Thymus (tissue), 11 donors: Measurements from ENCODE around the gene RPRD2. TPM values are rescaled to one million over a fixed set of nuclear protein-coding genes. Genes with fewer than 3 reads are reported as not detected.

Experiments
- DNase-seq, 9 donors: peaks; one replicate each; pipeline ENCODE4 v3.0.0-alpha.2; 2013; ENCODE audit warnings: low spot score in 9 of 9, low read depth in 6 of 9, missing footprints in 1 of 9
- H3K27ac ChIP-seq, 2 donors: one replicate each; pipeline ENCODE4 v1.5.1; 2013; ENCODE audit warnings: control low read depth in 1 of 2, low read depth in 1 of 2, low read length in 1 of 2, mild to moderate bottlenecking in 1 of 2, moderate library complexity in 1 of 2
- H3K27me3 ChIP-seq, 2 donors: one replicate each; pipeline ENCODE4 v1.5.1; 2013; ENCODE audit warnings: low read length in 1 of 2; ENCODE audit not compliant: control insufficient read depth in 2 of 2, insufficient read depth in 1 of 2
- H3K36me3 ChIP-seq, 2 donors: one replicate each; pipeline ENCODE4 v1.5.1; 2013; ENCODE audit warnings: low read length in 1 of 2, mild to moderate bottlenecking in 1 of 2, moderate library complexity in 1 of 2; ENCODE audit not compliant: control insufficient read depth in 2 of 2, insufficient read depth in 2 of 2
- H3K4me1 ChIP-seq, 2 donors: one replicate each; pipeline ENCODE4 v1.5.1; 2013; ENCODE audit warnings: low read length in 2 of 2; ENCODE audit not compliant: control insufficient read depth in 2 of 2, insufficient read depth in 2 of 2
- H3K4me3 ChIP-seq, 2 donors: one replicate each; pipeline ENCODE4 v1.5.1; 2013; ENCODE audit warnings: low read length in 2 of 2, control low read depth in 1 of 2, mild to moderate bottlenecking in 1 of 2
- H3K9me3 ChIP-seq, 2 donors: one replicate each; pipeline ENCODE4 v1.5.1; 2013; ENCODE audit warnings: low read length in 1 of 2, mild to moderate bottlenecking in 1 of 2; ENCODE audit not compliant: control insufficient read depth in 2 of 2, insufficient read depth in 1 of 2
- WGBS: extraction: QIAGEN DNeasy Blood & Tissue Kit; methylation state at CpG from one replicate; pipeline ENCODE4 v1.1.7; 2013; 5-methylcytosine and 5-hydroxymethylcytosine counted together
- polyA plus RNA-seq: library from polyadenylated mRNA; stranded (reverse); fragments of 200-250 nt; gene quantifications from one replicate; pipeline ENCODE4 v1.2.3, GENCODE V29; 2013
- total RNA-seq: library from RNA; stranded (reverse); fragments of 120-200 nt; gene quantifications from one replicate; pipeline ENCODE4 v1.2.4, GENCODE V29; 2013
- donor health status: healthy.

Gene RPRD2
- total and polyA plus RNA-seq, 2 donors, result 6.2 to 7.1 TPM

DNA sequence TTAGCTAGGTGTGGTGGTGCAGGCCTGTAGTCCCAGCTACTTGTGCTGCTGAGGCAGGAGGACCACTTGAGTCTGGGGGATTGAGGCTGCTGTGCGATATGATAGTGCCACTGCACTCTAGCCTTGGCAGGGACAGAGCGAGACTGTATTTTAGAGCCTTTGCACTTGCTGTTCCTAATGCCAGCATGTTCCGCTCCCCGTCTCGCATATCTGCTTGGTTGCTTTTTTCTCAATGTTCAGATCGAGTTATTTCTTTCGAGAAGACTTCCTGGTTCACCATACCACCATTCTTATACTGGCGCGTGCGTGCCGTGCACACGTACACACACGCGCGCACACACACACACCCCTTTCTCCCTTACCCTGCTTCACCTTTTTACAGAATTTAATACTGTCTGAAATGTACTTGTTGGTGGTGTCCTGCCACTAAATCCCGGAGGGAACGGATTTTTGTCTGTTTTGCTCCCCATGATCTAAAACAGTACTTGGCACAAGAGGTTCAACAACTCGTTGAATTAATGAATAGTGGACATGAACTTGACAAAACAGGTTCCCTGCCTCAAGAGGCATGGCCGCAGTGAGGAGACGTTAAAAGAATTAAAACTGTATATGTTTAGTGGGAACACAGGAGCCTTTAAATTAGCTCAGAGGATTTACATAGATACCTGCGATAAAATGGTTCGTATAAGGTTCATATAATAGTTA is 1.1 kb upstream of the RPRD2 start:
- no peaks in the 10 kb centered on the region for H3K36me3 ChIP-seq
- no peaks in the 10 kb centered on the region for H3K27me3 ChIP-seq
- peaks cover 3 to 6% of the 10 kb centered on the region in 2 donors for H3K4me1 ChIP-seq
- DNase-seq, result peak in 2 of 9 donors; percentile 8 to 10
- no peaks in the 10 kb centered on the region for H3K9me3 ChIP-seq
- peak overlapping the region; percentile 42 to 98 for H3K27ac ChIP-seq
- 78% methylated on average over 22 of the region's 22 CpGs for WGBS
- H3K4me3 ChIP-seq, result peak overlapping the region; percentile 91 to 97

DNA sequence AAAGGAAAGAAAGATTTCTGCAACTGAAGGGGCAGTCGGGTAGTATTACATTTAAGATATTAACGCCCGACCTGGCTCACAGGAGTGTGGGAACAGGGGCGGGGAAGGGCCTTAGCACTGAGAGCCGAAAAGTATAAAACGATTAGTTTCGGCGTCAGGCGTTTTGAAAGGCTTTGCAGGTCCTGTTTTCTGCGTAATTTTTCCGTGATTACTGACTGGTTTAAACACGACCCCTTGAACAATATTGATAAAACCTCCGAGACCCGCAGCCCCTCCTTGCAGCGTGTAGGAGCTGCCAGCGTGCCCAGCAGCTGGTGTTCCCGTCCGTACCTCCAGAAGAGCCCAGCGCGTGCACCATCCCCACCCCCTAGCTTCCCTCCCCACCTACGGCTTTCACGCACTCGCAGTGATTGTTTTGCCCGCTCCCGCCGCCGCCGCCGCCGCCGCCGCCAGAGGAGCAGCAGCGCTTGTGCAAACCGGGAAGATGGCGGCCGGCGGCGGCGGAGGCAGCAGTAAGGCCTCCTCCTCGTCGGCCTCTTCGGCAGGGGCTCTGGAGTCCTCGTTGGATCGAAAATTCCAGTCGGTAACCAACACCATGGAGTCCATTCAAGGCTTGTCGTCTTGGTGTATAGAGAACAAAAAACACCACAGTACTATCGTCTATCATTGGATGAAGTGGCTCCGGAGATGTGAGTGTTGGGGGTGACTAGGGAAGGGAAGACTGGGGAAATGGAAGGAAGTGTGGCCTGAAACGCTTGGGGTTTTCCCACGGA is 470 bp downstream of the RPRD2 start:
- Histone ChIP-seq H3K27ac (peak overlapping the region; percentile 98), H3K36me3 (no peaks in the 10 kb centered on the region), H3K9me3 (no peaks in the 10 kb centered on the region), H3K27me3 (no peaks in the 10 kb centered on the region), H3K4me1 (peaks cover 3 to 6% of the 10 kb centered on the region in 2 donors), H3K4me3 (peak overlapping the region; percentile 91 to 97)
- under 1% methylated on average over 50 of the region's 50 CpGs for WGBS
- DNase-seq, result peak in 7 of 9 donors; percentile 49 to 86 (median 63)

- H3K9me3 ChIP-seq, result no peaks in the 10 kb centered on the region
- no peaks in the 10 kb centered on the region for H3K27me3 ChIP-seq
- peak in 4 of 9 donors; percentile 16 to 50 (median 31) for DNase-seq
- 0% methylated on average over 3 of the region's 3 CpGs for WGBS
- peak overlapping the region in 1 of 2 donors; percentile 98 for H3K27ac ChIP-seq
- H3K4me1 ChIP-seq, result peaks cover 3 to 10% of the 10 kb centered on the region in 2 donors
- no peaks in the 10 kb centered on the region for H3K36me3 ChIP-seq
- peak overlapping the region; percentile 91 to 97 for H3K4me3 ChIP-seq
Observed at GRCh38 chr1:150365941-150366340, 2.0 kb downstream of the RPRD2 start.

GRCh38 chr1:150366416-150367296 is 2.7 kb downstream of the RPRD2 start:
- H3K4me3 ChIP-seq, result peak overlapping the region; percentile 91 to 97
- peak in 4 of 9 donors; percentile 13 to 28 (median 20) for DNase-seq
- H3K36me3 ChIP-seq, result no peaks in the 10 kb centered on the region
- peak overlapping the region in 1 of 2 donors; percentile 98 for H3K27ac ChIP-seq
- H3K9me3 ChIP-seq, result no peaks in the 10 kb centered on the region
- 25% methylated on average over 12 of the region's 12 CpGs for WGBS
- peaks cover 3 to 10% of the 10 kb centered on the region in 2 donors for H3K4me1 ChIP-seq
- H3K27me3 ChIP-seq, result no peaks in the 10 kb centered on the region

- Histone ChIP-seq H3K27me3 (no peaks in the 10 kb centered on the region), H3K4me3 (no peak overlapping the region), H3K9me3 (no peaks in the 10 kb centered on the region), H3K27ac (no peak overlapping the region), H3K36me3 (no peaks in the 10 kb centered on the region), H3K4me1 (peaks cover 2 to 4% of the 10 kb centered on the region in 2 donors)
- DNase-seq, result no peak
- WGBS, result 95% methylated on average over 8 of the region's 8 CpGs
Observed at GRCh38 chr1:150371110-150371509, 7.2 kb downstream of the RPRD2 start.

GRCh38 chr1:150372580-150372979 is 8.6 kb downstream of the RPRD2 start:
- Histone ChIP-seq H3K4me1 (peaks cover 2 to 4% of the 10 kb centered on the region in 2 donors), H3K27me3 (no peaks in the 10 kb centered on the region), H3K9me3 (no peaks in the 10 kb centered on the region), H3K4me3 (no peak overlapping the region), H3K36me3 (no peaks in the 10 kb centered on the region), H3K27ac (no peak overlapping the region)
- WGBS, result 100% methylated on average over 1 of the region's 1 CpG
- no peak for DNase-seq

- DNase-seq, result no peak
- H3K36me3 ChIP-seq, result no peaks in the 10 kb centered on the region
Observed at GRCh38 chr1:150376110-150376509, 12.2 kb downstream of the RPRD2 start.

GRCh38 chr1:150383631-150384324 is 19.8 kb downstream of the RPRD2 start:
- 88% methylated on average over 3 of the region's 3 CpGs for WGBS
- no peak for DNase-seq
- H3K9me3 ChIP-seq, result no peaks in the 10 kb centered on the region
- H3K4me3 ChIP-seq, result no peak overlapping the region
- H3K36me3 ChIP-seq, result peaks cover 0 to 2% of the 10 kb centered on the region in 2 donors
- no peaks in the 10 kb centered on the region for H3K4me1 ChIP-seq
- no peak overlapping the region for H3K27ac ChIP-seq
- no peaks in the 10 kb centered on the region for H3K27me3 ChIP-seq

More at GRCh38 chr1:150376110-150376509, 12.2 kb downstream of the RPRD2 start:
- peaks cover 0 to 2% of the 10 kb centered on the region in 2 donors for H3K4me1 ChIP-seq
- no peak overlapping the region for H3K27ac ChIP-seq
- H3K4me3 ChIP-seq, result no peak overlapping the region
- H3K9me3 ChIP-seq, result no peaks in the 10 kb centered on the region
- H3K27me3 ChIP-seq, result no peaks in the 10 kb centered on the region
